CD4-positive, CD25-positive, alpha-beta regulatory T cell (primary cell): ENCODE data around the gene CRADD. TPM values are rescaled to one million over a fixed set of nuclear protein-coding genes. Genes with fewer than 3 reads are reported as not detected.
A peak's percentile ranks its signal among the peaks of the same experiment; 100 is the strongest.

Experiments
- ATAC-seq, 2 donors: fragments of 150-1000 bp; cut with Tn5 transposase; one replicate each; pipeline ENCODE4 v1.10.0; 2021; ENCODE audit warnings: low read depth in 2 of 2, moderate number of reproducible peaks in 2 of 2, moderate library complexity in 1 of 2
- DNase-seq, 3 donors: peaks; one replicate each; pipeline versions ENCODE4 v3.0.0 to v3.0.0-alpha.2; 2012 to 2022; ENCODE audit warnings: mixed read lengths in 1 of 3
- H3K27ac ChIP-seq: one replicate; pipeline ENCODE4 v1.7.0; 2013; ENCODE audit warnings: mild to moderate bottlenecking, low read length; ENCODE audit not compliant: insufficient read depth, poor library complexity, severe bottlenecking
- H3K27me3 ChIP-seq: one replicate; pipeline ENCODE4 v1.7.0; 2013; ENCODE audit warnings: low read length; ENCODE audit not compliant: control insufficient read depth, insufficient read depth
- H3K36me3 ChIP-seq: one replicate; pipeline ENCODE4 v1.7.0; 2013; ENCODE audit warnings: mild to moderate bottlenecking, low read length, moderate library complexity; ENCODE audit not compliant: control insufficient read depth, insufficient read depth
- H3K4me1 ChIP-seq: 2 replicates; pipeline ENCODE4 v1.7.0; 2013; ENCODE audit warnings: mild to moderate bottlenecking, low read length; ENCODE audit not compliant: insufficient read depth, control insufficient read depth, poor library complexity, severe bottlenecking
- H3K4me3 ChIP-seq: one replicate; pipeline ENCODE4 v1.7.0; 2013; ENCODE audit warnings: low read depth, mild to moderate bottlenecking, low read length, moderate library complexity
- H3K9me3 ChIP-seq, 2 experiments: 1 replicate in 1 of 2; 2 replicates in 1 of 2; pipeline ENCODE4 v1.7.0; 2013; ENCODE audit warnings: low read length in 2 of 2, mild to moderate bottlenecking in 1 of 2, moderate library complexity in 1 of 2; ENCODE audit not compliant: control insufficient read depth in 2 of 2
- H3K27ac Mint-ChIP-seq, 3 donors: one replicate each; pipeline ENCODE4 v1.8.0; 2020 to 2022; ENCODE audit warnings: mild to moderate bottlenecking in 3 of 3, mixed read lengths in 3 of 3, moderate library complexity in 2 of 3
- H3K27me3 Mint-ChIP-seq: one replicate; pipeline ENCODE4 v1.8.0; 2022; ENCODE audit warnings: mild to moderate bottlenecking, mixed read lengths
- H3K36me3 Mint-ChIP-seq: one replicate; pipeline ENCODE4 v1.8.0; 2020; ENCODE audit warnings: mixed read lengths
- H3K4me1 Mint-ChIP-seq, 4 donors: one replicate each; pipeline ENCODE4 v1.8.0; 2020 to 2022; ENCODE audit warnings: mixed read lengths in 4 of 4, mild to moderate bottlenecking in 1 of 4
- H3K4me3 Mint-ChIP-seq, 4 donors: one replicate each; pipeline ENCODE4 v1.8.0; 2020 to 2022; ENCODE audit warnings: mild to moderate bottlenecking in 4 of 4, mixed read lengths in 4 of 4, moderate library complexity in 3 of 4
- H3K9me3 Mint-ChIP-seq, 7 donors: one replicate each; pipeline ENCODE4 v1.8.0; 2020 to 2022; ENCODE audit warnings: mixed read lengths in 7 of 7, mild to moderate bottlenecking in 3 of 7, moderate library complexity in 2 of 7
- polyA plus RNA-seq, 4 donors: library from polyadenylated mRNA; unstranded; fragments of 300-500 nt; fragmentation: Illumina TruSeq; gene quantifications; one replicate each; pipeline ENCODE4 v1.2.3, GENCODE V29; 2021
- total RNA-seq: library from RNA; stranded (reverse); gene quantifications from one replicate; pipeline ENCODE4 v1.2.3, GENCODE V29; 2022

The CRADD gene
- total and polyA plus RNA-seq, 5 donors from 2014 or later, result 10.1 to 24.2 (median 20.6) TPM

GRCh38 chr12:93853698-93854478 lies 176.7 kb downstream of the CRADD start:
- Histone ChIP-seq H3K27ac (no peak overlapping the region), H3K4me1 (peaks cover 12% of the 10 kb centered on the region), H3K9me3 (no peaks in the 10 kb centered on the region), H3K4me3 (no peak overlapping the region), H3K27me3 (no peaks in the 10 kb centered on the region), H3K36me3 (no peaks in the 10 kb centered on the region)
- no peaks in the 10 kb centered on the region for H3K27me3 Mint-ChIP-seq
- H3K27ac Mint-ChIP-seq, result no peak overlapping the region
- peak in 1 of 2 donors; percentile 15 for ATAC-seq
- H3K4me1 Mint-ChIP-seq, result peaks cover 7 to 21% (median 11%) of the 10 kb centered on the region in 4 donors
- H3K36me3 Mint-ChIP-seq, result peaks cover 13% of the 10 kb centered on the region
- no peak for DNase-seq
- no peaks in the 10 kb centered on the region for H3K9me3 Mint-ChIP-seq
- H3K4me3 Mint-ChIP-seq, result no peak overlapping the region

GRCh38 chr12:93855261-93855660 lies 178.1 kb downstream of the CRADD start:
- peaks cover 2 to 13% (median 9%) of the 10 kb centered on the region in 4 donors for H3K4me1 Mint-ChIP-seq
- H3K4me3 ChIP-seq, result no peak overlapping the region
- no peaks in the 10 kb centered on the region for H3K9me3 ChIP-seq
- no peak overlapping the region for H3K27ac ChIP-seq
- H3K9me3 Mint-ChIP-seq, result no peaks in the 10 kb centered on the region
- no peaks in the 10 kb centered on the region for H3K36me3 ChIP-seq
- no peaks in the 10 kb centered on the region for H3K27me3 ChIP-seq
- no peak overlapping the region for H3K27ac Mint-ChIP-seq
- no peak for ATAC-seq
- H3K4me1 ChIP-seq, result peaks cover 9% of the 10 kb centered on the region
- no peaks in the 10 kb centered on the region for H3K27me3 Mint-ChIP-seq
- no peak for DNase-seq
- peaks cover 13% of the 10 kb centered on the region for H3K36me3 Mint-ChIP-seq
- H3K4me3 Mint-ChIP-seq, result no peak overlapping the region

GRCh38 chr12:93856611-93857010 lies 179.4 kb downstream of the CRADD start:
- DNase-seq (no peak), ATAC-seq (no peak)
- Histone ChIP-seq H3K9me3 (no peaks in the 10 kb centered on the region), H3K4me1 (peaks cover under 1% of the 10 kb centered on the region), H3K27ac (no peak overlapping the region), H3K4me3 (no peak overlapping the region), H3K36me3 (no peaks in the 10 kb centered on the region), H3K27me3 (no peaks in the 10 kb centered on the region)
- H3K36me3 Mint-ChIP-seq, result peaks cover 13% of the 10 kb centered on the region
- peaks cover 0 to 2% (median 0%) of the 10 kb centered on the region in 7 donors for H3K9me3 Mint-ChIP-seq
- H3K27me3 Mint-ChIP-seq, result no peaks in the 10 kb centered on the region
- no peak overlapping the region for H3K27ac Mint-ChIP-seq
- no peak overlapping the region for H3K4me3 Mint-ChIP-seq
- peaks cover 0 to 10% (median 7%) of the 10 kb centered on the region in 4 donors for H3K4me1 Mint-ChIP-seq

GRCh38 chr12:93857279-93857938 lies 180.2 kb downstream of the CRADD start:
- H3K27ac Mint-ChIP-seq, result peak overlapping the region in 2 of 3 donors; percentile 35 to 40
- DNase-seq (no peak), ATAC-seq (no peak)
- Histone ChIP-seq H3K9me3 (no peaks in the 10 kb centered on the region), H3K4me1 (no peaks in the 10 kb centered on the region), H3K27ac (no peak overlapping the region), H3K36me3 (no peaks in the 10 kb centered on the region), H3K4me3 (no peak overlapping the region), H3K27me3 (no peaks in the 10 kb centered on the region)
- H3K36me3 Mint-ChIP-seq, result peaks cover 19% of the 10 kb centered on the region
- peaks cover 0 to 12% (median 8%) of the 10 kb centered on the region in 4 donors for H3K4me1 Mint-ChIP-seq
- no peak overlapping the region for H3K4me3 Mint-ChIP-seq
- H3K27me3 Mint-ChIP-seq, result no peaks in the 10 kb centered on the region
- peaks cover 0 to 4% (median 0%) of the 10 kb centered on the region in 7 donors for H3K9me3 Mint-ChIP-seq

GRCh38 chr12:93857991-93858447 lies 180.8 kb downstream of the CRADD start:
- no peak overlapping the region for H3K27ac Mint-ChIP-seq
- no peak for DNase-seq
- peaks cover 18% of the 10 kb centered on the region for H3K36me3 Mint-ChIP-seq
- Histone ChIP-seq H3K9me3 (no peaks in the 10 kb centered on the region), H3K27ac (no peak overlapping the region), H3K36me3 (no peaks in the 10 kb centered on the region), H3K27me3 (no peaks in the 10 kb centered on the region), H3K4me1 (no peaks in the 10 kb centered on the region), H3K4me3 (no peak overlapping the region)
- H3K4me1 Mint-ChIP-seq, result peaks cover 0 to 13% (median 8%) of the 10 kb centered on the region in 4 donors
- no peak overlapping the region for H3K4me3 Mint-ChIP-seq
- H3K9me3 Mint-ChIP-seq, result peaks cover 0 to 4% (median 0%) of the 10 kb centered on the region in 7 donors
- H3K27me3 Mint-ChIP-seq, result no peaks in the 10 kb centered on the region
- ATAC-seq, result no peak

- Histone ChIP-seq H3K27me3 (no peaks in the 10 kb centered on the region), H3K4me3 (peak overlapping the region; percentile 53), H3K4me1 (no peaks in the 10 kb centered on the region), H3K36me3 (no peaks in the 10 kb centered on the region), H3K27ac (no peak overlapping the region), H3K9me3 (peaks cover 12 to 14% of the 10 kb centered on the region in 2 experiments)
- DNase-seq (peak in 1 of 3 donors; percentile 42), ATAC-seq (no peak)
- peaks cover 7% of the 10 kb centered on the region for H3K36me3 Mint-ChIP-seq
- H3K4me1 Mint-ChIP-seq, result peaks cover 0 to 13% (median 8%) of the 10 kb centered on the region in 4 donors
- peak overlapping the region in 2 of 4 donors; percentile 48 to 93 for H3K4me3 Mint-ChIP-seq
- peak overlapping the region; percentile 65 to 82 (median 67) for H3K27ac Mint-ChIP-seq
- no peaks in the 10 kb centered on the region for H3K27me3 Mint-ChIP-seq
- peaks cover 0 to 17% (median 0%) of the 10 kb centered on the region in 7 donors for H3K9me3 Mint-ChIP-seq
These were observed 183.6 kb downstream of the CRADD start for GRCh38 chr12:93860668-93861373.

GRCh38 chr12:93862424-93862823 lies 185.2 kb downstream of the CRADD start:
- Histone ChIP-seq H3K27me3 (no peaks in the 10 kb centered on the region), H3K36me3 (no peaks in the 10 kb centered on the region), H3K4me3 (no peak overlapping the region), H3K9me3 (peaks cover 25 to 28% of the 10 kb centered on the region in 2 experiments), H3K4me1 (no peaks in the 10 kb centered on the region), H3K27ac (no peak overlapping the region)
- Mint-ChIP-seq H3K4me3 (no peak overlapping the region), H3K27ac (peak overlapping the region in 1 of 3 donors; percentile 60), H3K36me3 (peaks cover 15% of the 10 kb centered on the region), H3K9me3 (peaks cover 0 to 30% (median 12%) of the 10 kb centered on the region in 7 donors), H3K27me3 (no peaks in the 10 kb centered on the region), H3K4me1 (peaks cover 0 to 13% (median 8%) of the 10 kb centered on the region in 4 donors)
- ATAC-seq, result no peak
- no peak for DNase-seq
